ENCODE data around the gene PIK3R6.

DNA sequence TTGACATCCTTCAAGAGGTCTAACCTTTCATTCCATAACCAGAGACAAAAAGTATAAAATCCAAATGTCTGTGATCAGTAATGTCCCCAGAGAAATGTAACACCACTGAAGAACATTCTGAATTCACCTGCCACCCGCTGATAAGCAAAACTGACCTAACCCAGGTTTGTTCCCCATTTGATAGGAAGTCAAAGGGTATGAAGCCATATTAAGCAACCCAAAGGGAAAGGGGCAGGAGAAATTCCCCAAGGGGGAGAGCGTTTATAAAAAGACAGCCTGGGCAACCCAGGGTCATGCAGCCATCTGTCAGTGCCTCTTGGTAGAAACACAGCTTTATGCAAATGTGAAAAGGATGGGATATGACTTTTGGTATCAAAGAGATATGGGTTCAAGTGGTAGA lies 30.7 kb upstream of the PIK3R6 start:
- TF ChIP-seq RCOR1 (IDR thresholded peaks at IDR 0.05; ENCODE audit: insufficient replicate concordance, low read length) (no peak), CEBPB (IDR thresholded peaks at IDR 0.05; ENCODE audit: low read depth, low read length) (no peak), POLR2A (IDR thresholded peaks at IDR 0.05; ENCODE audit: low read depth, low read length) (no peak), CHD1 (IDR thresholded peaks at IDR 0.05; ENCODE audit: low read depth, low read length) (no peak), MAZ (IDR thresholded peaks at IDR 0.05; ENCODE audit: borderline replicate concordance, low read depth, low read length) (no peak)
- TF ChIP-seq, protein P1, sequence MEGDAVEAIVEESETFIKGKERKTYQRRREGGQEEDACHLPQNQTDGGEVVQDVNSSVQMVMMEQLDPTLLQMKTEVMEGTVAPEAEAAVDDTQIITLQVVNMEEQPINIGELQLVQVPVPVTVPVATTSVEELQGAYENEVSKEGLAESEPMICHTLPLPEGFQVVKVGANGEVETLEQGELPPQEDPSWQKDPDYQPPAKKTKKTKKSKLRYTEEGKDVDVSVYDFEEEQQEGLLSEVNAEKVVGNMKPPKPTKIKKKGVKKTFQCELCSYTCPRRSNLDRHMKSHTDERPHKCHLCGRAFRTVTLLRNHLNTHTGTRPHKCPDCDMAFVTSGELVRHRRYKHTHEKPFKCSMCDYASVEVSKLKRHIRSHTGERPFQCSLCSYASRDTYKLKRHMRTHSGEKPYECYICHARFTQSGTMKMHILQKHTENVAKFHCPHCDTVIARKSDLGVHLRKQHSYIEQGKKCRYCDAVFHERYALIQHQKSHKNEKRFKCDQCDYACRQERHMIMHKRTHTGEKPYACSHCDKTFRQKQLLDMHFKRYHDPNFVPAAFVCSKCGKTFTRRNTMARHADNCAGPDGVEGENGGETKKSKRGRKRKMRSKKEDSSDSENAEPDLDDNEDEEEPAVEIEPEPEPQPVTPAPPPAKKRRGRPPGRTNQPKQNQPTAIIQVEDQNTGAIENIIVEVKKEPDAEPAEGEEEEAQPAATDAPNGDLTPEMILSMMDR (conservative IDR thresholded peaks at IDR 0.05; ENCODE audit: low read depth, low read length) = no peak
- TF ChIP-seq, protein P2, sequence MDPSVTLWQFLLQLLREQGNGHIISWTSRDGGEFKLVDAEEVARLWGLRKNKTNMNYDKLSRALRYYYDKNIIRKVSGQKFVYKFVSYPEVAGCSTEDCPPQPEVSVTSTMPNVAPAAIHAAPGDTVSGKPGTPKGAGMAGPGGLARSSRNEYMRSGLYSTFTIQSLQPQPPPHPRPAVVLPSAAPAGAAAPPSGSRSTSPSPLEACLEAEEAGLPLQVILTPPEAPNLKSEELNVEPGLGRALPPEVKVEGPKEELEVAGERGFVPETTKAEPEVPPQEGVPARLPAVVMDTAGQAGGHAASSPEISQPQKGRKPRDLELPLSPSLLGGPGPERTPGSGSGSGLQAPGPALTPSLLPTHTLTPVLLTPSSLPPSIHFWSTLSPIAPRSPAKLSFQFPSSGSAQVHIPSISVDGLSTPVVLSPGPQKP (IDR thresholded peaks at IDR 0.05; ENCODE audit: borderline replicate concordance, low read depth, low read length) = no peak
- TF ChIP-seq, protein P3, sequence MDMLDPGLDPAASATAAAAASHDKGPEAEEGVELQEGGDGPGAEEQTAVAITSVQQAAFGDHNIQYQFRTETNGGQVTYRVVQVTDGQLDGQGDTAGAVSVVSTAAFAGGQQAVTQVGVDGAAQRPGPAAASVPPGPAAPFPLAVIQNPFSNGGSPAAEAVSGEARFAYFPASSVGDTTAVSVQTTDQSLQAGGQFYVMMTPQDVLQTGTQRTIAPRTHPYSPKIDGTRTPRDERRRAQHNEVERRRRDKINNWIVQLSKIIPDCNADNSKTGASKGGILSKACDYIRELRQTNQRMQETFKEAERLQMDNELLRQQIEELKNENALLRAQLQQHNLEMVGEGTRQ (IDR thresholded peaks at IDR 0.05; ENCODE audit: low read depth, low read length) = no peak
